ENCODE data around the gene TBCD.

TBCD gene

DNA sequence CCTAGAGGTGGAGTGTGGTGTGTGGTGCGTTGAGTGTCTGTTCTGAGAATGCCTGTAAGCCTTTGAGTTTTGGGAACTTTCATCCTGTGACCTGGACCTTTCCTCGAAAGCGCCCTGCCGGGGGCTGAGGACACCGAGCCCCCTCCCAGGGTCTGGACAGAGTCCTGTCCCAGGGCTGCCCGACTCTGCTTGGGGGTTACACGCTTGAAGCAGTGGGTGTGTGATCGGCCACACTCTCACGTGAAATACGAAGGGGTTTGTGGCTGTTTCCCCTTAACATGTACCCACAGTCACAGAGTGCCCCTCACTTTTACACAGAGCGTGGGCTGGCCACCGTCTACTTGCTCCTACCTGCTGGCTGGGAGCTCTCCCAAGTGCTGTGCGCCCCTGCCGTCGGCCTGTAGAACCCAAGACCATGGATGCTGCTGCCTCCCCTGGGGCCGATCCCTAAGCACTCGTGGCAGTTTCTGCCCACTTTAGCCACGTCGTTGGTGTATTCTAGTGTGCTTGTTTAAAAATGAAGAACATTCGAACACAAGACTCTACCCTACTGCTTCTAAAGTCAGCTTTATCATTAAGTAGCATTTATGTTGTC lies 81.1 kb downstream of the TBCD start:
- no peak for DNase-seq (ENCODE audit: low read depth, low spot score)
- WGBS (ENCODE audit: insufficient coverage, insufficient read length): no CpG with 5 or more reads among the region's 20 CpGs
- H3K27ac ChIP-seq (ENCODE audit: low read length): no peak overlapping the region
- no peaks in the 10 kb centered on the region for H3K4me1 ChIP-seq (ENCODE audit: control insufficient read depth, insufficient read depth, low read length)
- no peaks in the 10 kb centered on the region for H3K9me3 ChIP-seq (ENCODE audit: control insufficient read depth, insufficient read depth, low read length)
- H3K36me3 ChIP-seq (ENCODE audit: control insufficient read depth, insufficient read depth, low read length): peaks cover 5% of the 10 kb centered on the region; the same call in 1 of the 2 replicates
- no peaks in the 10 kb centered on the region for H3K27me3 ChIP-seq (ENCODE audit: control insufficient read depth, insufficient read depth, low read length)
- H3K4me3 ChIP-seq (ENCODE audit: low read length): no peak overlapping the region

DNA sequence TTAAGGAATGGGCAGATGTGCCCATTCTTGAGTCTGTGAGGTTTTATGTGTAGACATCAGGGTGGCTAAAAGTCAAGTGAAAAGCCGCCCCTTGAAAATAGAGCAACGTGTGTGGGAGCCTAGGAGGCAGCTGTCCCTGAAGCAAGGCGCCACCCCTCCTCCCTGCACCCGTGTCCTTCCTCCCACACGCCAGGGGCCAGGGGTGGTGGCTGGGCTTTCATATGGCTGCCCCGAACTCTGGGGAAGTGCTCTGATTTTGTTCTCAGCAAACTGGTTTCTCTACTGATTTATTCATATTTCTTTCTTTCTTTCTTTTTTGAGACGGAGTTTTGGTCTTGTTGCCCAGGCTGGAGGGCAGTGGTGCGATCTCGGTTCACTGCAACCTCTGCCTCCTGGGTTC lies 83.3 kb downstream of the TBCD start:
- no peak overlapping the region for H3K4me3 ChIP-seq (ENCODE audit: low read length)
- H3K36me3 ChIP-seq (ENCODE audit: control insufficient read depth, insufficient read depth, low read length): 0 out of 2 replicates have a peak, but pooled peaks cover 2% of the 10 kb centered on the region
- no peak for DNase-seq (ENCODE audit: low read depth, low spot score)
- no peaks in the 10 kb centered on the region for H3K9me3 ChIP-seq (ENCODE audit: control insufficient read depth, insufficient read depth, low read length)
- WGBS (ENCODE audit: insufficient coverage, insufficient read length): no CpG with 5 or more reads among the region's 9 CpGs
- H3K27me3 ChIP-seq (ENCODE audit: control insufficient read depth, insufficient read depth, low read length): no peaks in the 10 kb centered on the region
- peaks cover under 1% of the 10 kb centered on the region; the same call in 1 of the 2 replicates for H3K4me1 ChIP-seq (ENCODE audit: control insufficient read depth, insufficient read depth, low read length)
- no peak overlapping the region for H3K27ac ChIP-seq (ENCODE audit: low read length)

DNA sequence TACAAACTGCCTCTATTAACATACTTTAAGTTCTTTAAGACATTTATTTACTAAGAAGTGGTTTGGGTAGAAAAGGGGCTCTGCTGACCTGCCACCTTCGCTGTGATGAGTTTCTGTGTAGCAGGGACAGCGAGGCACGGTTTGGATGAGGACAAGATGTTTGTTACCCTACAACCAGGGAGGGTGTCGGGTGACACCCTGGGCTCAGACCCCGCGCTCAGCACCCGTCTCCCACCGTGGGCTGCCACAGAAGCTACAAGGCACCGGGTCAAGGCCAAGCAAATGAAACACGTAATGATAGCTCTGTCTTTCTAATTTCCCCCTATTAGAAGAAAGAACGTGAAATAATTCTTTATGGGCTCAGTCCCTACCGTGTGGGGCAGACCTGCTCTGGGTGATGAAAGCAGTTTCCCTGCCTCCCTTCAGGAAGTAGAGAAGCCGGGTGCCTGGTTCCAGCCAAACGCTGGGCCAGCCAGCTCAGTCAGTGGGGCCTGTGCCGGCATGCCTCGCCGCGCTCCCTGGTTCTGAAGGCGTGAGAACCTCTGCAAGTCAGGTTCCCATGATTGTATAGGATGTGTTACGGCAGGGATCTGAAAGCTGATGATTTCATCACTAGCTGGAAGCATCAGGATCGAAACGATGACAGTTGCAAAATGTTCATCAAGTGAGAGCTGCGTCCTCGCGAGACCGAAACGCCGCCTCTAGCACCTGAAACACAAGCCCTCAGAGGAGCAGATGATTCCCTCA lies 84.1 kb downstream of the TBCD start:
- DNase-seq (ENCODE audit: low read depth, low spot score): no peak
- H3K27me3 ChIP-seq (ENCODE audit: control insufficient read depth, insufficient read depth, low read length): no peaks in the 10 kb centered on the region
- H3K36me3 ChIP-seq (ENCODE audit: control insufficient read depth, insufficient read depth, low read length): 0 out of 2 replicates have a peak, but pooled peaks cover 2% of the 10 kb centered on the region
- H3K4me3 ChIP-seq (ENCODE audit: low read length): no peak overlapping the region
- no peak overlapping the region for H3K27ac ChIP-seq (ENCODE audit: low read length)
- peaks cover 6% of the 10 kb centered on the region for H3K4me1 ChIP-seq (ENCODE audit: control insufficient read depth, insufficient read depth, low read length)
- no peaks in the 10 kb centered on the region for H3K9me3 ChIP-seq (ENCODE audit: control insufficient read depth, insufficient read depth, low read length)
- WGBS (ENCODE audit: insufficient coverage, insufficient read length): no CpG with 5 or more reads among the region's 28 CpGs

DNA sequence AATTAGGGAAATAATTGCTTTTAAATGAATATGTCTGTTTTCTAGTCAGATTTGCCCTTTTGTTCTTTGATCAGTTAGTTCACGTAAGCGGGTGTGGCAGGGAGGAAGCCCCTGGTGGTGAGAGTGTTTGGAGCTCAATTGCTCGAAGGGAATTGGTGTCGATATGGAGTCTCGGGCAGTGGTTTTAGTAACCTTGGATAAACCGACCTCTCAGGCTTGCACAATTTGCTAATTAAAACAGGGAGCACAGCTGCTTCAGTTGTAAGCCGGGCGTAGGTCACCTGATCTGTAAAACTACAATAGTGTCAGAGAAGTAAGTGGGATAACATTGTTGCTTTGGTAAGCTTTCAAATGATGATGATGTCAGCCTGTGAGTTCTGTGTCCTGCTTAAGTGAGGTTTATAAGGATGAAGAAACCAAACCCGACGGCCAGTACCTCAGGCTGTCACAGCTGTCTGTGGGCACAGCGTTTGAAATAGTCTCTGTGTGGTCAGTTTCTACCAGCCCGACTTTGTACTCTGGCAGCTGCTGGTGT lies 85.0 kb downstream of the TBCD start:
- WGBS (ENCODE audit: insufficient coverage, insufficient read length): no CpG with 5 or more reads among the region's 12 CpGs
- no peak overlapping the region for H3K4me3 ChIP-seq (ENCODE audit: low read length)
- no peaks in the 10 kb centered on the region for H3K27me3 ChIP-seq (ENCODE audit: control insufficient read depth, insufficient read depth, low read length)
- DNase-seq (ENCODE audit: low read depth, low spot score): no peak
- H3K27ac ChIP-seq (ENCODE audit: low read length): no peak overlapping the region
- H3K4me1 ChIP-seq (ENCODE audit: control insufficient read depth, insufficient read depth, low read length): peaks cover 6% of the 10 kb centered on the region
- 0 out of 2 replicates have a peak, but pooled peaks cover 2% of the 10 kb centered on the region for H3K36me3 ChIP-seq (ENCODE audit: control insufficient read depth, insufficient read depth, low read length)
- H3K9me3 ChIP-seq (ENCODE audit: control insufficient read depth, insufficient read depth, low read length): no peaks in the 10 kb centered on the region

DNA sequence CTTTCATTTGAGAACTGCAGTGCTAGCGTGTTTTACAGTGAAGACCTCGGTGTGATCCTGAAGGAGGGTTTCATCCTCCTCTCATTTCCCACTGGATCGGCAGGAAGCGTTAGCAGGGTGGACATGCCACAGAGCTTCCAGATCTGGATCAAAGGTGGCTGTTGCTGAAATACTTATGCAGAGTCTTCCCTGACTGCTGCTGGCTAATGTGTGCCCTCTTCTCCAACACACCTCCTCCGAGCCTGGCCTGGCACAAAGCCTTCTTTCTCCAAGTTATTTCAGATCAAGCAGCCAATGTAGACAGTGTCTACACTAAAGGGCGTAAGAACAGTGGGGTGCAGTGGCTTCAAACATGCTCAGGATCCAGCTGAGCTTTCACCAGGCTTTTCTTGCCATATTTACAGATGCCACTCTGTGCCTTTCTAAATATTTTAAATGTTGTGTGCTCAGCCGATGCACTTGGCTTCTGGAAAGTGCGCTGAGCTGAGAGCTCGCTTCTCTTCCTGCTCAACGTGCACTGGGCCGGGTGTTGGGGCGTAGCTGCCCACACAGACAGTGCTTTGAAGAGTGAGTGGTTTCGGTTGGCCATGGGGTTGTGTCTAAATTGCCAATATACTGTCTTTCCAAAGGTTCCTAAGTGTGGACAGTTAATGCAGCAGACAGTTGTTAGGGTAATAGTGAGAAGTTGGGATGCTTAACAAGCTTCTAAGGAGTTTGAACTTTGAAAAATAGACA lies 85.9 kb downstream of the TBCD start:
- Histone ChIP-seq H3K9me3 (ENCODE audit: control insufficient read depth, insufficient read depth, low read length) (no peaks in the 10 kb centered on the region), H3K4me1 (ENCODE audit: control insufficient read depth, insufficient read depth, low read length) (peaks cover 6% of the 10 kb centered on the region), H3K27me3 (ENCODE audit: control insufficient read depth, insufficient read depth, low read length) (no peaks in the 10 kb centered on the region), H3K36me3 (ENCODE audit: control insufficient read depth, insufficient read depth, low read length) (0 out of 2 replicates have a peak, but pooled peaks cover 2% of the 10 kb centered on the region), H3K4me3 (ENCODE audit: low read length) (no peak overlapping the region), H3K27ac (ENCODE audit: low read length) (no peak overlapping the region)
- no CpG with 5 or more reads among the region's 13 CpGs for WGBS (ENCODE audit: insufficient coverage, insufficient read length)
- DNase-seq (ENCODE audit: low read depth, low spot score): no peak

DNA sequence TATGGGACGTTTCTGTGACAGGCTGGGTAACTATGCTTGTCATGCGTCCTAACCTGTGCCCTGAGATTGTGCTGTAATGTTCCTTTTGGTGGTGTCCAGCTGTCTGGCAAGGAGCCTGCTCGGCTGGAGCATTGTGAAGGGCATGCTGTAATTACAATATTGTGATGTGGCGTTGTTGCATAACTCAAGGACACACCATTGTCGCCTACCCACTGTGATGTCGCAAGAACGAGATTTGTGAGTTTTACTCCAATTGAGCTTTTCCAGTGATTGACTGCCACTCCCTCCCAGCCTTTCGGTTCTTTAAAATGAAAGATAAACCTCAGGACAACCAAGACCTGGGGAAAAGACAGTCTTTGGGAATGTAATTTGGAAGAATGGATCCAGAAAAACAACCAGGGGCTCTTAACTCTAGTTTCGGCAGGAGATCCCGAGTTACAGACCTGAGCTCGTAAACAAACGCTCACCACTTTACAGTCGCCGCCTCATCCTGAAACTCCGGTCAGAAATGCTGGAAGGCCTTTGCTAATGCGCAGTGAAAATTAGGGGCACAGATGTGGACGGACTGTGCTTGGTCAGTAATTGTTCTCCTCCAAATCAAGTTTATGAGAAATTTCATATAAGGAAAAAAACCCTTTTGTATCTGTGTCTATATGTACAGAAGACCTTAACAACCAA lies 86.7 kb downstream of the TBCD start:
- H3K4me1 ChIP-seq (ENCODE audit: control insufficient read depth, insufficient read depth, low read length): peaks cover 6% of the 10 kb centered on the region
- H3K4me3 ChIP-seq (ENCODE audit: low read length): no peak overlapping the region
- no CpG with 5 or more reads among the region's 17 CpGs for whole genome bisulfite sequencing (ENCODE audit: insufficient coverage, insufficient read length)
- no peak for DNase-seq (ENCODE audit: low read depth, low spot score)
- H3K9me3 ChIP-seq (ENCODE audit: control insufficient read depth, insufficient read depth, low read length): no peaks in the 10 kb centered on the region
- no peak overlapping the region for H3K27ac ChIP-seq (ENCODE audit: low read length)
- no peaks in the 10 kb centered on the region for H3K27me3 ChIP-seq (ENCODE audit: control insufficient read depth, insufficient read depth, low read length)
- H3K36me3 ChIP-seq (ENCODE audit: control insufficient read depth, insufficient read depth, low read length): no peaks in the 10 kb centered on the region

DNA sequence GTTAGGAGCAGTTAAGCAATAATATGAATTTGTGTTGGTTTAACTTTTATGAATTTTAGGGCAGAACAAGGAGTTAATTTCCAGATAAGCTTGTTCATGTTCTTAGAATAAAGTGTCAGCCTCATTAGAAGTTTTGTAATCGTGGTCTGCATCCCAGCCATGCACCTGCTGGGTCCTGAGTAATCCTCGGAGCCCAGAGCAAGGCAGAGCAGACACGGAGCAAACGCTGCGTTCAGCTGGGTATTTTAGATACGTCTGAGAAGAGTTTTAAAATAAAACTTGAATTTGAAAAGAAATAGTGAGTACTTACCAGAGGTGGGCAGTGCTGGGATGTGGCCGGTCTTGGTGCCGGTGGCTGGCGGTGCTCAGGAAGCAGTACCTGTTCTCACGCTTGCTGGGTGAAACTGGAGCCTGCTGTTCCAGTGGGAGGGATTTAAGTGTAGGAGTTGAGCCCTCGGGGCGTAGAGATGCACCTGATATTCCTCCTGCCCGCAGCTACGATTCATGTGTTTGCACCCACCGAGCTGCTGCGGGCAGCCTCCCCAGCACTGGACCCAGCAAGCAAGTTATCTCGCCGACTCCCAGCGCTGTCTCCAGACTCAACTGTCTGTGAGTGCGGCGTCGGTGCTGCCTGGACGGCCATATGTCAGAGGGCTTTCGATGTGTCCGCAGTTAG lies 87.9 kb downstream of the TBCD start, which contains the start of gene ZNF750:
Gene ZNF750, minus strand, starts transcription at position 406 of the 676 bp plus-strand sequence. CDS start 7,568 bp downstream, outside the sequence.
- no peak within 1 kb of the TSS for H3K27ac ChIP-seq (ENCODE audit: low read length)
- no CpG with 5 or more reads among the region's 25 CpGs for WGBS (ENCODE audit: insufficient coverage, insufficient read length)
- DNase-seq (ENCODE audit: low read depth, low spot score): no peak
- H3K27me3 ChIP-seq (ENCODE audit: control insufficient read depth, insufficient read depth, low read length): no peaks in the 10 kb centered on the region
- H3K9me3 ChIP-seq (ENCODE audit: control insufficient read depth, insufficient read depth, low read length): no peaks in the 10 kb centered on the region
- H3K4me1 ChIP-seq (ENCODE audit: control insufficient read depth, insufficient read depth, low read length): peaks cover 6% of the 10 kb centered on the region
- no peaks in the 10 kb centered on the region for H3K36me3 ChIP-seq (ENCODE audit: control insufficient read depth, insufficient read depth, low read length)
- no peak within 1 kb of the TSS for H3K4me3 ChIP-seq (ENCODE audit: low read length)

DNA sequence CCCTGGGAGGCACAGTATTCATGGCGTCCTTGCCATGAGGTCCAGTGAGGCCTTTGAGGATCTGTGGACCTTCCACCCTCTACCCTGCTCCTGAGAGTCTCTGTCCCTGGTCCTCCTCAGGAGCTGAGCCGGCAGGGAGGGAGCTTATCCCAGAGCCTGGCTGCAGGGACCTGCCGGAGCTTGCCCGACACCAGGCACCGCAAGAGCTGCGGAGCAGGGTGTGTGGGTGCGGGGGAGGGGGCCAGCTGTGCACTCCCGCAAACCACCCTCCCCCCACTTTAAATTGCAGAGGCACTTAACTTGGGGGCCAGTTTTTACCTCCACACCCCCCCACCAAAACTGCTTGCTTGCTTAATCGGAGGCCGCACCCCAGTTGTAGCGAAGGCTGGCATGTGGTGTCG lies 88.6 kb downstream of the TBCD start:
- WGBS (ENCODE audit: insufficient coverage, insufficient read length): no CpG with 5 or more reads among the region's 12 CpGs
- Histone ChIP-seq H3K27me3 (ENCODE audit: control insufficient read depth, insufficient read depth, low read length) (no peaks in the 10 kb centered on the region), H3K27ac (ENCODE audit: low read length) (no peak overlapping the region), H3K4me3 (ENCODE audit: low read length) (no peak overlapping the region), H3K4me1 (ENCODE audit: control insufficient read depth, insufficient read depth, low read length) (peaks cover 6% of the 10 kb centered on the region), H3K36me3 (ENCODE audit: control insufficient read depth, insufficient read depth, low read length) (no peaks in the 10 kb centered on the region), H3K9me3 (ENCODE audit: control insufficient read depth, insufficient read depth, low read length) (no peaks in the 10 kb centered on the region)
- no peak for DNase-seq (ENCODE audit: low read depth, low spot score)

DNA sequence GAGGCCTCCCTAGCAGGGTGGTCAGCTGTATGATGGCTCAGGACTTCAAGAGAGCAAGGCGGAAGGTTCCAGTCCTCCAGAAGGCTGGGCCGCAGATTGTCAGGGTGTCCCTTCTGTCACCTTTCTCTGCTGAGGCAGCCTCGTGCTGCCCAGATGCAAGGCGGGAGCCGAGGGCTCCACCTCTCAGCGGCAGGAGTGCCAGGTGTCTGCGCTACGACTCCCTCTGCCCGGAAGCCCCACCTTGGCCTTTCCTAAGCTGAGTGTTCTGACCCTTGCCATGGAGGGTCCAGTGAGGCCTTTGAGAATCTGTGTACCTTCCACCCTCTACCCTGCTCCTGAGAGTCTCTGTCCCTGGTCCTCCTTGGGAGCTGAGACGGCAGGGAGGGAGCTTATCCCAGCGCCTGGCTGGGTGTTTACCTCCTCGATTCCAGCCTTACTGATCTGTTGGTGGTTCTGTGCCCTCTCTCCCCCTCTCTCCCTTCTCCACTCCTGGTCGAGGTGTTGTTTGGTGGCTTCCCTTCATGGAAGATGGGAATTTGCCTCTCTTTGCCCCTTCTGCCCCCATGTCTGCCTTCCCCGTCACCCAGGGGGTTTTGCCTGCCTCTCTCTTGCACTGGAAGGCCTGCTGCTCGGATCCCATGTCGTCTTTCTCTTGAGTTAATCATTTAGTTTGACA lies 90.2 kb downstream of the TBCD start:
- H3K4me3 ChIP-seq (ENCODE audit: low read length): no peak overlapping the region
- H3K36me3 ChIP-seq (ENCODE audit: control insufficient read depth, insufficient read depth, low read length): 0 out of 2 replicates have a peak, but pooled peaks cover 3% of the 10 kb centered on the region
- no peak overlapping the region for H3K27ac ChIP-seq (ENCODE audit: low read length)
- no peaks in the 10 kb centered on the region for H3K9me3 ChIP-seq (ENCODE audit: control insufficient read depth, insufficient read depth, low read length)
- H3K27me3 ChIP-seq (ENCODE audit: control insufficient read depth, insufficient read depth, low read length): no peaks in the 10 kb centered on the region
- no CpG with 5 or more reads among the region's 16 CpGs for WGBS (ENCODE audit: insufficient coverage, insufficient read length)
- DNase-seq (ENCODE audit: low read depth, low spot score): no peak
- H3K4me1 ChIP-seq (ENCODE audit: control insufficient read depth, insufficient read depth, low read length): peaks cover 6% of the 10 kb centered on the region

Measured in iPS DF 6.9 (cell line).